ENCODE measurements around the gene PLXNA2. TPM values are rescaled to one million over a fixed set of nuclear protein-coding genes. Genes with fewer than 3 reads are reported as not detected.

Gene PLXNA2
- total RNA-seq, 4 donors from 2014 or later, result 17.2 to 29.7 (median 24.6) TPM

DNA sequence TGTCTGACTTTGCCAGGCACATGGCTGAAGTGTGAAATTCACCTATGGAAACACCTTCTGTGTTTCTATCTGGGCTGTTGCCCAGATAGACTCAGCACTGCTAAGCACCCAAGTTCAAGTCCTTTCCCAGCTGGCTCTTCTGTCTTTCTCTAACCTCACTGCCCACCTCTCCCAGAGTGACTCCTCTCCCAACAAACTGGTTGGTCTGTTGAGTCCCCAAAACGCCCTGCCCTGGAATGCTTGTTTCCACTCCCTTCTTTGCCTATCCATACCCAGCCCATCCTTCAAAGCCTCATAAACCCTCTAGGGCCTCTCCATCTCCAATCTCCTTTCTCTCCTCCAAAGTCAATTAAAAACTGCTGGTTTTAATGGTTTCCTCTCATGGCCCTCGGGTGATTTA is 15.6 kb downstream of the PLXNA2 start:
- no peaks in the 10 kb centered on the region for H3K9me3 ChIP-seq
- 87 to 89% methylated on average over 2 of the region's 2 CpGs for WGBS, 2 donors

GRCh38 chr1:208228026-208228425 is 16.2 kb downstream of the PLXNA2 start:
- Histone ChIP-seq H3K9me3 (no peaks in the 10 kb centered on the region), H3K27ac (peak overlapping the region in 2 of 4 donors; percentile 11 to 42), H3K36me3 (no peaks in the 10 kb centered on the region), H3K27me3 (no peaks in the 10 kb centered on the region), H3K4me1 (peaks cover 0 to 54% (median 11%) of the 10 kb centered on the region in 4 donors), H3K4me3 (no peak overlapping the region)
- DNase-seq (ENCODE audit: low spot score in 2 of 2), result no peak
- 71 to 74% methylated on average over 3 of the region's 3 CpGs for WGBS, 2 donors
- TF ChIP-seq EP300 (IDR thresholded peaks at IDR 0.05) (no peak), POLR2A (IDR thresholded peaks at IDR 0.05) (no peak)
- TF ChIP-seq, protein P1, sequence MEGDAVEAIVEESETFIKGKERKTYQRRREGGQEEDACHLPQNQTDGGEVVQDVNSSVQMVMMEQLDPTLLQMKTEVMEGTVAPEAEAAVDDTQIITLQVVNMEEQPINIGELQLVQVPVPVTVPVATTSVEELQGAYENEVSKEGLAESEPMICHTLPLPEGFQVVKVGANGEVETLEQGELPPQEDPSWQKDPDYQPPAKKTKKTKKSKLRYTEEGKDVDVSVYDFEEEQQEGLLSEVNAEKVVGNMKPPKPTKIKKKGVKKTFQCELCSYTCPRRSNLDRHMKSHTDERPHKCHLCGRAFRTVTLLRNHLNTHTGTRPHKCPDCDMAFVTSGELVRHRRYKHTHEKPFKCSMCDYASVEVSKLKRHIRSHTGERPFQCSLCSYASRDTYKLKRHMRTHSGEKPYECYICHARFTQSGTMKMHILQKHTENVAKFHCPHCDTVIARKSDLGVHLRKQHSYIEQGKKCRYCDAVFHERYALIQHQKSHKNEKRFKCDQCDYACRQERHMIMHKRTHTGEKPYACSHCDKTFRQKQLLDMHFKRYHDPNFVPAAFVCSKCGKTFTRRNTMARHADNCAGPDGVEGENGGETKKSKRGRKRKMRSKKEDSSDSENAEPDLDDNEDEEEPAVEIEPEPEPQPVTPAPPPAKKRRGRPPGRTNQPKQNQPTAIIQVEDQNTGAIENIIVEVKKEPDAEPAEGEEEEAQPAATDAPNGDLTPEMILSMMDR (IDR thresholded peaks at IDR 0.05), result no peak

More for the DNA sequence above, 15.6 kb downstream of the PLXNA2 start:
- Histone ChIP-seq H3K4me1 (peaks cover 0 to 59% (median 13%) of the 10 kb centered on the region in 4 donors), H3K27me3 (no peaks in the 10 kb centered on the region), H3K36me3 (no peaks in the 10 kb centered on the region), H3K4me3 (no peak overlapping the region), H3K27ac (no peak overlapping the region)
- no peak for TF ChIP-seq EP300 (IDR thresholded peaks at IDR 0.05)
- TF ChIP-seq POLR2A (IDR thresholded peaks at IDR 0.05), result no peak
- TF ChIP-seq, protein P1 (IDR thresholded peaks at IDR 0.05), result no peak
- no peak for DNase-seq (ENCODE audit: low spot score in 2 of 2)

DNA sequence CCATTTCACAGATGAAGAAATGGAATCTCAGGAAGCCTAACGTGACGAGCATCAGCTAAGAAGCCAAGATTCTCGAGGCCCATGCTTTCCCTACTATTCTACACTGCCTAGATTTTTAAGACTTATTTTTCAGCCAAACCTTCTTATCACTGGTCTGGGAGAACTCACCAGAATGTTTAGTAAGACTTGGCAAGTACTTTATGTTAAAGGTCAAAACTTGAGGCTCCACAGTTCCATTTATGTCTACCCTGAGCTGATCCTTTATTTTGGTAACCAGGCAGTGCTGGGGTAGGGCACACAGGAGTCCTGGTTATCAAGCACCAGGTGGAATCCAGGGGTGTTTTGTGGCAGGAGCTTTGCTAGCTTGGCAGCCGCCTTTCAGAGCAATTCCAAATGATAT is 16.8 kb downstream of the PLXNA2 start:
- H3K27ac ChIP-seq, result peak overlapping the region in 2 of 4 donors; percentile 11 to 42
- no peak for DNase-seq (ENCODE audit: low spot score in 2 of 2)
- H3K4me1 ChIP-seq, result peaks cover 0 to 48% (median 11%) of the 10 kb centered on the region in 4 donors
- no peak overlapping the region for H3K4me3 ChIP-seq
- WGBS, 2 donors, result 72 to 85% methylated on average over 4 of the region's 4 CpGs
- H3K27me3 ChIP-seq, result no peaks in the 10 kb centered on the region
- no peaks in the 10 kb centered on the region for H3K36me3 ChIP-seq
- TF ChIP-seq POLR2A (IDR thresholded peaks at IDR 0.05) (no peak), EP300 (IDR thresholded peaks at IDR 0.05) (peak in 1 of 2 donors; percentile 27)
- TF ChIP-seq, protein P1 (IDR thresholded peaks at IDR 0.05), result no peak
- H3K9me3 ChIP-seq, result no peaks in the 10 kb centered on the region

- Histone ChIP-seq H3K9me3 (no peaks in the 10 kb centered on the region), H3K36me3 (no peaks in the 10 kb centered on the region), H3K4me1 (peaks cover 0 to 38% (median 8%) of the 10 kb centered on the region in 4 donors), H3K27me3 (no peaks in the 10 kb centered on the region), H3K4me3 (no peak overlapping the region), H3K27ac (no peak overlapping the region)
- no peak for TF ChIP-seq POLR2A (IDR thresholded peaks at IDR 0.05)
- no peak for TF ChIP-seq EP300 (IDR thresholded peaks at IDR 0.05)
- TF ChIP-seq, protein P1 (IDR thresholded peaks at IDR 0.05), result no peak
- WGBS, 2 donors, result 57 to 60% methylated on average over 13 of the region's 13 CpGs
- DNase-seq (ENCODE audit: low spot score in 2 of 2), result no peak
Measured at GRCh38 chr1:208225954-208226937, 17.9 kb downstream of the PLXNA2 start.

DNA sequence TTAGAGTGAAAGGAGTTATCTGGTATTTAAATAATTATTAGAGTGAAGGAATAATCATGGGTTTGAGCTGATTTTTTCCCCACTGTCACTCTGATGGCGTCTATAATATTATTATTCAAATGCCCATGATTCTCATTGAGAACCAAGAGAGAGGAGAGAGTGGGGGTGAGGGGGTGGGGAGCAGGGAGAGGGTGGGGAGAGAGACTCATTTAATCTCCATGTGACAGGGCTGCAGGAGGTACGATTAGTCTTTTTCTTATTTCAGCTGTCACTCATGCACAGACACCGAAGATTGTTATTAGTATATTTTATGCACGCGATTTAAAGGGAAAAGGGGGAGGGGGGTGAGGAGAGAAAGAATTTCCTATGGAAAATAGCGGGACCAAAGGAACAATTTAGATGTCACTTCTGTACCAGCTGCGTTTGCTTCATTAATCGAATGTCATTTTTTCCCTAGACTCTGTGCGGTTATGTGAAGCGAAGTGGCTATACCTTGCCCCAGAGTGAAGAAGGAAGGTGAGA is 19.9 kb downstream of the PLXNA2 start:
- no peak overlapping the region for H3K27ac ChIP-seq
- no peak overlapping the region for H3K4me3 ChIP-seq
- DNase-seq (ENCODE audit: low spot score in 2 of 2), result no peak
- no peaks in the 10 kb centered on the region for H3K27me3 ChIP-seq
- TF ChIP-seq, protein P1 (IDR thresholded peaks at IDR 0.05), result no peak
- no peak for TF ChIP-seq POLR2A (IDR thresholded peaks at IDR 0.05)
- TF ChIP-seq EP300 (IDR thresholded peaks at IDR 0.05), result no peak
- H3K4me1 ChIP-seq, result peaks cover 0 to 49% (median 13%) of the 10 kb centered on the region in 4 donors
- no peaks in the 10 kb centered on the region for H3K36me3 ChIP-seq
- no peaks in the 10 kb centered on the region for H3K9me3 ChIP-seq
- WGBS, 2 donors, result 85 to 87% methylated on average over 10 of the region's 10 CpGs
